Femur (tissue), 1 donor: Measurements from ENCODE around the gene ANKRD7.

Experiments used
- DNase-seq: peaks from one replicate; pipeline ENCODE4 v3.0.0-alpha.2; 2017

The ANKRD7 gene

GRCh38 chr7:118224521-118224920 lies at the start of gene ANKRD7:
TSS of gene ANKRD7 (plus strand) at chr7:118224704. CDS start at chr7:118224831, 127 bp downstream.
- no peak for DNase-seq

DNA sequence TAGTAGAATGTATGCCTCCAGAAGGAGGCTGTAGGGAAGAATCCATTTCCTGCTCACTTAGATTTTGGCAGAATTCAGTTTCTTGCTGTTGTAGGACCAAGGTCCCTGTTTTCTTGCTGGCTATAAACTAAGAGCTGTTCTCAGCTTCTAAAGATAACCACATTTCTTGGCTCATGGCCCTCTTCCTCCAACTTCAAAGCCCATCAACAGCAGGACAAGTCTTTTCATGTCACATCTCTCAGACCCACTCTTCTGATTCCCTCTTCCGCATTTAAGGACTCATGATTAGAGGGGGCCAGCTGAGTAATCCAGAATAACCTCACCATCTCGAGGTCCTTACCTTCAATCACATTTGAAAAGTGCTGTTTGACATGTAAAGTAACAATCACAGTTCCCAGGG lies 48.8 kb upstream of the ANKRD7 start:
- no peak for DNase-seq

- DNase-seq, result no peak
Measured at GRCh38 chr7:118179191-118179590, 45.3 kb upstream of the ANKRD7 start.

- DNase-seq, result no peak
Measured at GRCh38 chr7:118182593-118183427, 41.7 kb upstream of the ANKRD7 start.

- peak; percentile 25 for DNase-seq
Measured at GRCh38 chr7:118183428-118183785, 41.1 kb upstream of the ANKRD7 start.

- peak; percentile 99 for DNase-seq
Measured at GRCh38 chr7:118183786-118184564, 40.5 kb upstream of the ANKRD7 start, which contains the start of gene LSM8. TSS of gene LSM8 (plus strand) at chr7:118184164. CDS start at chr7:118184224, 60 bp downstream.

DNA sequence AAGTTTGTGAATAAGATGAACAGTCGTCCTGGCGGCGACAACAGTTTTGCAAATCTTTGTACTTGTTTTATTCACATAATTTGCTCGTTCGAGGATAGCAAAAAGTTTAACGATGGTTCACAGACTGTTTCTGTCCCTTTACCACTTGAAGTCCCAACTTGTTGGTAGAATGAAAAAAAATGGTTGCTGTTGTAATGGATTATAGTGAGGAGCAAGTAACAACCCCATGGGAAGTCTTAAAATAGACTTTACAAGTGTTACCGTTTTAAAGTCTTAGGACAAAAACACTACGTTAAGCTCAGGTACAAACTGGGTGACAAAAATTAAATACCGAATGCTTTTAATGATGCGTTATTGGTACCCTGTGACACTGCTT lies 40.0 kb upstream of the ANKRD7 start:
- no peak for DNase-seq

GRCh38 chr7:118185163-118185860 lies 39.2 kb upstream of the ANKRD7 start:
- DNase-seq, result no peak

DNA sequence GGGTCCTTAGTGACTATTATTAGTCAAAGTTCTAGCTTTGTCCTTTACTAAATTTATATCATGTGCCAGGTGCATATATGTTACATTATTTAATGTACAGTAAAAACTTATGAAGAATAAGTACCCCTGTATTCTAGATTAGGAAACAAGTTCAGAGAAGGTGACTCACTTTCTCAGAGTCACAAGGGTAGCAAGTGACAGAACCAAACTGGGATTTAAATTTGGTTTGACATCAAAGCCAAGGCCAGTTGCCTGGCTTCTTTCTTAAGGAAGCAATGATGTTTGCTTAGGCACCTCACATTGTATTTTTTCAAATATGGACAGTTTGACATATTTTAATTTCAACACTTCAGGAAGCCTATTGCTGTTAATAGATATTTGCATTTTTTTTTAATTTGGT lies 38.0 kb upstream of the ANKRD7 start:
- no peak for DNase-seq

GRCh38 chr7:118194571-118194970 lies 29.9 kb upstream of the ANKRD7 start:
- DNase-seq, result no peak

DNA sequence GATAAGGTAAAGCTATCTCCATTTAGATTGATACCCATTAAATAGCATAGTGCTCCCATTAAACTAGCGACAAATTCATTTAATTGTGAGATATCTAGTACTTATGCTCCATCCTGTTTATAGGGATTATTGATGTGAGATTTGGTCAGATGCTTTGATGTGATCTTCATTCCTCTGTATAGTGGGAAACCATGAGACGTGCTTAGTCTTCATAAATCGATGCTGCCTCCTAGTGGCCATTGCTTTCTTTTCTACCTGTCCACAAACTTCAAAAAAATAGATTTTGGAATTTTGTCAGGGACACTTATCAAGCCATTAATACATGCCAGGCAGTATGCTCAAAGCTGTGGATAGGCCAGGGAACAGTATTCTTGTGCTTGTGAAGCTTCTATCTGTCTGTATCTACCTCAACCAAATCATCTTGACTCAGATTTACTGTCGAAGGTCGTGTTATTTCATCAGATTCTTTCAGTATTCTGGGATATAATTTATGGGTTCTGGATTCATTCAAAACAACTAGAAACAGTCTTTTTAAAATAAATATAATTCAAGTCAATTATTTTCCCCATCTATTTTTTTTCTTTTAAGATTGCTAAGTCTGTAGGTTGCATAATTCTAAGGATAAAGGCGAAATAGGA lies 28.5 kb upstream of the ANKRD7 start:
- no peak for DNase-seq

DNA sequence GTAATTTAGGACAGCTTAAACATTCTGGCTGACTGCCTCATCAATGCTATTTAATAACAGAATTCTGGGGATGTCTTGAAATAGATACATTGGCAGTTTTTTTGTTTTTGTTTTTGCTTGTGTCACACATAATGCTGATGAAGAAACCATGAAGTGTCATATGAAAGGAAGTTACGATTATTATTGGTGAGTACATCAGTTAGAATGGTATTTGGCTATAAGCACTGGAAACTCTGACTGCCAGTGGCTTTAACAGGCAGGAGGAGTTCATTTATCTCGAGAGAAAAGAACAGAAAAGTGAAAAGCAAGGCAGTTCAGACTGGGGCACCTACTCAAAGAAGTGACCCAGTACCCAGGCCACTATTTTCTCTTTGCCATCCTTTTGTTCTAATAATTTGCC lies 22.4 kb upstream of the ANKRD7 start:
- peak; percentile 25 for DNase-seq

- peak; percentile 90 for DNase-seq
Measured at GRCh38 chr7:118214051-118214832, 10.3 kb upstream of the ANKRD7 start.

DNA sequence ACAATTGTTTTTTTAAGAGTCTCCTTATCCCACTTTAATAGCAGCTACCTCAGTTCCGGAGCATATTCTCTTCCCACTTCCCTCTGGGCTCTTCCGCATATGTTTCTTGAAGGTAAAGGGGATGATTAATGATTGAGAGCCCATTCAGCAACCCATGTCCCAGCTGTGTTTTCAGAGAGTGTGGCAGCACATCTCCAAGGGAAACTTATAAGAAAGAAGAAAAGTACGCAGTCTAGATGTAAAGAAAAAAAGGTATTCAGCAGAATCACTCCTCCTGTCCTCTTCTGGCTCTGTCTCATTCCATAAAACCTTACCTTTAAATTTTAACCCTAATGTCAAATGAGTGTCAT lies 9.7 kb upstream of the ANKRD7 start:
- DNase-seq, result no peak

DNA sequence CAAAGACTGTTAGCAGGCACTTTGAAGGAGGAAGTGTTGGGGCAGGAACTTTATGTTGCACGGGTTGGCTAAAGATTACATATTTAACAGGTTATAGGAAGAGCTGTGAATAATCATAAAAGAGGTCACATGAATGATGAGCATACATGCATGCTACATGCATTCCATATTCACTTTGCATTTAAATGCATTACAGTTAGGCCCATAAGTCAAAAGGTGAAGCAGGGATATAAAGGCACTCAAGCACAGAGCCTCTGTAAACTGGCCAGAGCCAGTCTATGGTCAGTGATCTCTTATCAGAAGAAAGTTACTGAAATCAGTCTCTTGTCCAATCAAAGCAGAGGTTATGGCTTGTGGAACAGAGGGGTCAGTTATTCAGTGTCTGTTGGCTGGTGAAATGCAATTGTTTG lies 7.3 kb upstream of the ANKRD7 start:
- no peak for DNase-seq

GRCh38 chr7:118218413-118219156 lies 5.9 kb upstream of the ANKRD7 start:
- no peak for DNase-seq

DNA sequence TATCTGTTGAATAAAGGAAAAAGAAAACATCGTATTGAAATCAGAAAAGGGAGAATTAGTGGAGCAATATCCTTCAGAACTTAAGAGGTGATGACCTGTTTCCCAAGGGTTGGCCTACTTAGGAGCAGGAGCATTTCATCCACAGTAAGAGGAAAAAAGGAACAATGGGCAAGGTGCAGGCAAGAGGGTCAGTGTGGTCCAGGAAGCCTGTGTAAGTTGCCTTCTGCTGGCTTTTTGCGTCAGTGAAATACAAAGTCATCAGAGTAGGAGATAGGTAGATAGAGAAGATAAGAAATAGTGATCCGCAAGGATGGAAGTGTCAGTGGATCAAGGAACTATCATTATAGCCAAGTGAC lies 5.4 kb upstream of the ANKRD7 start:
- no peak for DNase-seq

DNA sequence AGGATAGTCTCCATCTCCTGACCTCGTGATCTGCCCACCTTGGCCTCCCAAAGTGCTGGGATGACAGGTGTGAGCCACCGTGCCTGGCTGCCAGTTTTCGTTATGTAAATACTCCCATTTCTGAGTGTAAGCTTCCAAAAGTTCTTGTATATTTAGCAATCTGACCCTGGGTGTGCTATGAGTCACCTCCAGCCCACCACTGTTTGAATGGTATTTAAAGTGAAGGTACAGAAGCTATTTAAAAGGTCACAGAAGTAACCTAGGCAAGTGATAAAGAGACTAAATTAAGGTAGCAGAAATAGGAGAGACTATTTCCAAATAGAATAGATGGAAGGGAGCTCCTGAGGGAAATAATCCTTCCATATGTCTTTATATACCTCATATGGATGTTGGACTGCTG lies 3.9 kb upstream of the ANKRD7 start:
- no peak for DNase-seq

- no peak for DNase-seq
Measured at GRCh38 chr7:118222591-118222990, 1.9 kb upstream of the ANKRD7 start.

DNA sequence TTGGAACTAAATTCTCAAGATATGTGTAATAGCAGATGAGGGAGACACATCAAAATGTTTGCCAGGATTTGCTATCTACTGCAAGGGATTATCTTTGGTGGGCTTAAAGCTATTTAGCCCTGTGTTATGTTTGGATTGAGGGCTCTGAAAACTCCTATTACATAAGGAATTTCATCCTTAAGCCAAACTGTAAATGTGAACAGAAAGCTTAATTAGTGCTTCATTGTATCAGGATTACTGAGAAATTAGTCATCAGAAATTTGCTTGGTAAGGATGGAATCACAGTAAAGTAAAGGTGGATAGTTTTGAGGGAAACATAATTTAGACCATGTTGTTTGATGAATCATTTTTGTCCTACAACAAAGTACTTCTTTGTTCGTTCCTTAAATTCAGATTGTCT lies 8.3 kb downstream of the ANKRD7 start:
- no peak for DNase-seq

DNA sequence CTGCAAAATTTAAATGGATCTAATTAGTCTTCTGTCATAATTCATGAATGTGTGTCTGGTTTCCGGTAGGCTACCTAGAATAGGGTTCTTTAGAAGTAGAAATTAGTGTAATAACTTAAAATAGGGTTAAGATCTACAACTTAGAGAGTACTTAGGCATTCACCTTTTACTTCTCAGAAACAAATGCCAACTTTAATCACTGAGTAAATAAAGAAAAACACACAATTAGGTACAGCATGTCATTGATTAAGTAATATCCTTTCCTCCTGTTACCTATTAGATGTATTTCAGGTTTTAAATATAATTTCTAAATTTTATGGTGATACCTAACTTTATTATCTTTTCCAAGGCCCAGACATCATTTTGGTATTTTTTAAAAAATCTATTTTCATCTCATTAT lies 9.3 kb downstream of the ANKRD7 start:
- DNase-seq, result no peak

- no peak for DNase-seq
Measured at GRCh38 chr7:118239014-118239413, 14.5 kb downstream of the ANKRD7 start.
